Left ventricle myocardium inferior (tissue), 1 donor: ENCODE data around the gene PARD3B. TPM values are rescaled to one million over a fixed set of nuclear protein-coding genes. Genes with fewer than 3 reads are reported as not detected.
A peak's percentile ranks its signal among the peaks of the same experiment; 100 is the strongest.

Experiments used
- DNase-seq: peaks from one replicate; pipeline ENCODE4 v3.0.0-alpha.2; 2020
- H3K27ac ChIP-seq: fragments of 200-600 bp; replicated peaks from 2 replicates; pipeline ENCODE4 v1.8.0; 2021
- H3K27me3 ChIP-seq: fragments of 200-600 bp; 2 replicates; pipeline ENCODE4 v1.8.0; 2021; ENCODE audit warnings: low read depth
- H3K36me3 ChIP-seq: fragments of 200-600 bp; 2 replicates; pipeline ENCODE4 v1.8.0; 2021
- H3K4me1 ChIP-seq: fragments of 200-600 bp; 2 replicates; pipeline ENCODE4 v1.8.0; 2021
- H3K4me3 ChIP-seq: fragments of 200-600 bp; 2 replicates; pipeline ENCODE4 v1.8.0; 2021; ENCODE audit warnings: mild to moderate bottlenecking, moderate library complexity
- H3K9me3 ChIP-seq: fragments of 200-600 bp; replicated peaks from 2 replicates; pipeline ENCODE4 v1.8.0; 2021
- intact Hi-C: fragments of 100-400 bp; cut with micrococcal nuclease; formaldehyde crosslinking; loops from one replicate; pipeline ENCODE4 v1.11.0; 2022
- total RNA-seq: library from RNA; stranded (reverse); fragmentation: NEBNext Ultra II Directional; extraction: Animal tissue kit (Norgen Biotek cat#: 25700); gene quantifications from one replicate; pipeline ENCODE4 v1.2.1, GENCODE V29; 2021
- TF ChIP-seq, protein P1 (sequence below): fragments of 200-600 bp; IDR thresholded peaks from 2 replicates; pipeline ENCODE4 v1.8.0; 2021; ENCODE audit warnings: antibody characterized with exemption, mild to moderate bottlenecking, borderline replicate concordance
- donor health status: DM: no; HTN: yes; CAD: no; lungs with severe emphysema.

PARD3B gene
- total RNA-seq, 1 donor from 2014 or later: 9.1 TPM

DNA sequence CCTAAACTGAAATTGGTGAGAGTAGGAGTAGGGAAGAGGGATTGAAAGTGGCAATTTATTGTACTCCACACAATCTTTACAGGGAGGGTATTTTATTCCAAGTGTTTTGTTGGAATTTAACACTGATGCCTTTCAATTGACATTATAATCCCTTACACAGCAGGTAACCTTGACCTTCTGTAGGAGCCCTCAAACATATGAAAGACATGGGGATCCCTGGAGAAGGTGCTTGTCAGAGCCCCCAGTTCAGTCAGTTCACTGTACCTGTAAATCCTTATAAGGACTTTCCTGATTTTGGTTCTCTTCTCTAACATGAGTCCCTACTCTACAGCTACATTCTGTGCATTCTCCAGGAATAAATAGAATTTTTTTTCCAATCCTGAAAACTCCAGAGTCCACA, 752.1 kb downstream of the PARD3B start:
- intact Hi-C loops: no loop called here
- DNase-seq: no peak
- no peaks in the 10 kb centered on the region for H3K27me3 ChIP-seq
- TF ChIP-seq, protein P1, sequence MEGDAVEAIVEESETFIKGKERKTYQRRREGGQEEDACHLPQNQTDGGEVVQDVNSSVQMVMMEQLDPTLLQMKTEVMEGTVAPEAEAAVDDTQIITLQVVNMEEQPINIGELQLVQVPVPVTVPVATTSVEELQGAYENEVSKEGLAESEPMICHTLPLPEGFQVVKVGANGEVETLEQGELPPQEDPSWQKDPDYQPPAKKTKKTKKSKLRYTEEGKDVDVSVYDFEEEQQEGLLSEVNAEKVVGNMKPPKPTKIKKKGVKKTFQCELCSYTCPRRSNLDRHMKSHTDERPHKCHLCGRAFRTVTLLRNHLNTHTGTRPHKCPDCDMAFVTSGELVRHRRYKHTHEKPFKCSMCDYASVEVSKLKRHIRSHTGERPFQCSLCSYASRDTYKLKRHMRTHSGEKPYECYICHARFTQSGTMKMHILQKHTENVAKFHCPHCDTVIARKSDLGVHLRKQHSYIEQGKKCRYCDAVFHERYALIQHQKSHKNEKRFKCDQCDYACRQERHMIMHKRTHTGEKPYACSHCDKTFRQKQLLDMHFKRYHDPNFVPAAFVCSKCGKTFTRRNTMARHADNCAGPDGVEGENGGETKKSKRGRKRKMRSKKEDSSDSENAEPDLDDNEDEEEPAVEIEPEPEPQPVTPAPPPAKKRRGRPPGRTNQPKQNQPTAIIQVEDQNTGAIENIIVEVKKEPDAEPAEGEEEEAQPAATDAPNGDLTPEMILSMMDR: no peak
- no peak overlapping the region for H3K27ac ChIP-seq
- no peaks in the 10 kb centered on the region for H3K36me3 ChIP-seq
- H3K9me3 ChIP-seq: no peaks in the 10 kb centered on the region
- H3K4me3 ChIP-seq: no peak overlapping the region
- no peaks in the 10 kb centered on the region for H3K4me1 ChIP-seq

DNA sequence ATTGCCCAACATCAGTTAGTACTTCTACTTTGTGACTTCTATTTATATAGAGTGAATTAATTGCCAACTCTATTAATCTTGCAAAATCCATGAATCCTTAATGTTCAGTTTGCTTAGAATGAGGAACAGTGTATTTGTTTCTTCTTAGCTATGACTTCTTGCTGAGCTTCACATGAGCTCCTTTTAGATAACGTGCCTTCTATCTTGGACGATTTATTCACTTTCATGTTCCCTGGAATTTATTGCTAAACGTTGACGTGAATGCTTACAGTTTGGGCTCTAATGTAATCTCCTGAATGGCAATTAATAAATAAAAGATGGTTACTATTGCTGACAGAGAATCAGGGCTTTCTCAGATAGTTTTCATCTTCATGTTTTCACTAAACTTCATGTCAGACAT, 752.6 kb downstream of the PARD3B start:
- Histone ChIP-seq H3K9me3 (no peaks in the 10 kb centered on the region), H3K36me3 (no peaks in the 10 kb centered on the region), H3K27ac (no peak overlapping the region), H3K4me1 (no peaks in the 10 kb centered on the region), H3K4me3 (no peak overlapping the region), H3K27me3 (no peaks in the 10 kb centered on the region)
- intact Hi-C loops: no loop called here
- TF ChIP-seq, protein P1: no peak
- DNase-seq: no peak

DNA sequence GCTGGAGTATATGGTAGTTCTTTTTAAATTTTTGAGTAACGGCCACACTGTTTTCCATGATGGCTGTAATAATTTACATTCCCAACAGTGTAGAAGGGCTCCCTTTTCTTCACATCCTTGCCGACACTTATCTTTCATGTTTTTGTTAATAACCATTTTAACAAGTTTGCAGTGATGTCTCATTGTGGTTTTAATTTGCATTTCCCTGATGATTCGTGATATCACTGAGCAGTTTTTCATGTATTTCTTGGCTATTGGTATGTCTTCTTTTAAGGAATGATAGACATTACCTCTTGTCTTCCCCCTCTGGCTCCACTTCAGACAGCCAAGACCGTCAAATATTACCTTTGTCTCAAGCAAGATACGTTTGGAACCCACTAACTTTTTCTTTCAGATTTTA, 765.9 kb downstream of the PARD3B start:
- no peak for DNase-seq
- no peak overlapping the region for H3K27ac ChIP-seq
- peaks cover 2% of the 10 kb centered on the region for H3K9me3 ChIP-seq
- TF ChIP-seq, protein P1: no peak
- no peaks in the 10 kb centered on the region for H3K4me1 ChIP-seq
- no peaks in the 10 kb centered on the region for H3K36me3 ChIP-seq
- no peak overlapping the region for H3K4me3 ChIP-seq
- H3K27me3 ChIP-seq: no peaks in the 10 kb centered on the region
- intact Hi-C loops: no loop called here

DNA sequence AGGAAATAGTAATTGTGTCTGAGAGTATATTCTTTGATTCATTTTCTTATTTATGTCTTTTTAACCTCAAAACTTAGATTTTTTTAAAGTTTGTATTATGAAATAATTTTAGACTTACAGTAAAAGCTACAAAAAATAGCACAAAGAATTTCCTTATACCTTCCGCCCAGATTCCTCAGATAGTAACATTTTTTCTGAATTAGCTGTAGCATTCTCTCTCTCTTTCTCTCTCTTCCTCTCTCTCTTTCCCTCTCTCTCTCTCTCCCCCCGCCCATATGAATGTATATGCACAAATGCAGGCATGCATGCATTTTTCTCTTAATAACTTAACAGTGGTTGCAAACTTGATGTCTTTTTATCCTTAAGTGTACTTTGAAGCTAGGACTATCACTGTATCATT, 776.0 kb downstream of the PARD3B start:
- intact Hi-C loops: no loop called here
- H3K36me3 ChIP-seq: no peaks in the 10 kb centered on the region
- no peak overlapping the region for H3K4me3 ChIP-seq
- no peaks in the 10 kb centered on the region for H3K9me3 ChIP-seq
- H3K27me3 ChIP-seq: no peaks in the 10 kb centered on the region
- TF ChIP-seq, protein P1: no peak
- H3K4me1 ChIP-seq: no peaks in the 10 kb centered on the region
- no peak for DNase-seq
- no peak overlapping the region for H3K27ac ChIP-seq

DNA sequence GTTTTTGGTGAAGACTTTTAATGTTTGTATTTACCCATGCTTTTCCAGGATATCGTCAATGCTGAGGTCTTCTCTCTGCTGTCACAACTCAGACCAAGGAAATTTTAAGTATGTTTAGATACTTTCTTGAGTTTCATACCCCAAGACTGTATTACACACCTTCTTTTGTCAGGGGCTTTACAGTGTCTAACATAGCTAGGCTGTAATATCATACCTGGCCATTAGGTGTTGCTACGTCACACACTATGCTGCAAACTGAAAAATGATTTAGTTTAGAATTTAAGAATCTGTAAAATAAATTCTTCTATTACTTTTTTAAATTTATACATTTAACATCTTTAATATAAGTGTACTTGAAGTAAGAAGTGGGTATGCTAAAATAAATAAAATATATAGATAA, 778.7 kb downstream of the PARD3B start:
- intact Hi-C loops: no loop called here
- Histone ChIP-seq H3K4me1 (no peaks in the 10 kb centered on the region), H3K27ac (no peak overlapping the region), H3K36me3 (no peaks in the 10 kb centered on the region), H3K27me3 (no peaks in the 10 kb centered on the region), H3K9me3 (no peaks in the 10 kb centered on the region), H3K4me3 (no peak overlapping the region)
- DNase-seq: no peak
- TF ChIP-seq, protein P1: peak; percentile 44

DNA sequence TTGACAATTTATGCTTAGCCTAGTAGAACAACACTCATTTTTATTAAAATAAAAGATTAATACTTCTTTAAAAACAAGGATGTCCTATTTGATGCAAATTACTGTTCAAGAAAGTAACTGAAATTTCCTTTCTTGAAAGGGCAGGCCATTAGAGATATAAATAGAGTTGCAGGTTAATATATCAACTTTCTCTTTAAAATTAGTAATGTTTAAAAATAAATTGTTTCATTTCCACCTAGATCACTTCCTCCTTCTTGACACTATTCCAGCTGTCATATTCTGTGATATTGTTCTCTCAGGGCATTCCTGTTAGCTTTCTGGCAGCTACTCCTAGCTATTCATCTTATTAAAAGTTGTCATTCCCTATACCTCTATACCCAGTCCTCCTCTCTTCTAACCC, 779.1 kb downstream of the PARD3B start:
- intact Hi-C loops: no loop called here

More for the DNA sequence above, 779.1 kb downstream of the PARD3B start:
- Histone ChIP-seq H3K36me3 (no peaks in the 10 kb centered on the region), H3K4me1 (no peaks in the 10 kb centered on the region), H3K9me3 (no peaks in the 10 kb centered on the region), H3K4me3 (no peak overlapping the region), H3K27me3 (no peaks in the 10 kb centered on the region), H3K27ac (no peak overlapping the region)
- DNase-seq: no peak
- TF ChIP-seq, protein P1: no peak
